ENCODE data around the gene MSH3.
A peak's percentile ranks its signal among the peaks of the same experiment; 100 is the strongest.
"Not testable (repeated sequence)": the region's sequence is repeated elsewhere in the genome, so short reads cannot be mapped to it uniquely, and the experiment has no call there.

The MSH3 gene

DNA sequence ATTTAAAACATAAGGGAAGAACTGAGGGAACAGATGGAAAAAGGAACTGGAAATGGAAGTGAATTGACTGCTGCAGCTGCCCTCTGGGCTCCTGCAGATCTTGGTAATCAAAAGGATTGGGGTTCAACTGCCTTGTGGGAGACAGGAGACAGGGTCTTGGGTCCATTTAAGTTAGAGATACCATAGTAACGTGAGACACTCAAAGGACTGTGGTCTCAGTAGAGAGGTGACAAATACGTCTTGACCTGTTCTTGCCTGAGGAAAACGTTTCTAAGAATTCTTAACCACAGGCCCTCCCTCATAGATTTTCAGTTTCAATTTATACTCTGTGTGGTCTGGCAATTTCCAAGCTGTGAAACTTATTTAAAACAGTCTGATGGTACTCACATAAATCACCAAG is 101.2 kb downstream of the MSH3 start:
- DNase-seq (ENCODE audit: low read depth, low spot score), result no peak

DNA sequence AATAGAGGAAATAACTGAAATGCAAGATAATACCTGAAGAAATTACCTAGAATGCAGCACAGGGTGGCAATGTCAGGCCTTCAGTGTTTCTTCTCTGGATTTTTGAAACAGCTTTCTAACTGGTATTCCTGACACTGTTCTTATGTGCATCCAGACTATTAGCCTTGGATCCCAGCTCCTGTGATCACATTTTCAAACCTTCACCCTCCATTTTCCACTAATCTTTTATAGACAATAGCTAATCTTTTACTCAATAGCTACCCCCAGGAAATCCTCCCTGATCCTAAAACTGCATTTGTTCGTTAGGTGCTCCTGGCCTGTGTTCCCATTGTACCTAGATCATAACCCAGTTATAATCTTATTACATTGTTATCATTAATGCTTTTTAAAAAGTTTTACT is 101.8 kb downstream of the MSH3 start:
- DNase-seq (ENCODE audit: low read depth, low spot score), result no peak

DNA sequence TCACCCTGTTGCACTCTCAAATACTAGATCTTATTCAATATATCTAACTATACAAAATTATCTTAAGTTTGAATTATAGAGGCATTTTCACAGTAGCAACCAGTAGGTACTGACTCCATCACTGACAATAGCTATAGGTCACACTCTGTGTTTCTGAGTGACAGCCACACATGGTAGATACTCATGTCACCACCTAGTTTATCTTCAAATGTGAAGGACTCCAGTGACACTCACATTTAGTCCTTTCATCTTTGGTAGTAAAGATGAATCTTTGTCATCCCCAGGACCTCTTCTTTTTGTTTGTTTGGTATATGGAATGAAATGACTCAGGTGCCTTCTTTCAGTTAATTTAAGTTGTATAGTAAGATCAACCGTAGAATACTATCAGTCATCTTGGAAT is 102.8 kb downstream of the MSH3 start:
- DNase-seq (ENCODE audit: low read depth, low spot score), result no peak

DNA sequence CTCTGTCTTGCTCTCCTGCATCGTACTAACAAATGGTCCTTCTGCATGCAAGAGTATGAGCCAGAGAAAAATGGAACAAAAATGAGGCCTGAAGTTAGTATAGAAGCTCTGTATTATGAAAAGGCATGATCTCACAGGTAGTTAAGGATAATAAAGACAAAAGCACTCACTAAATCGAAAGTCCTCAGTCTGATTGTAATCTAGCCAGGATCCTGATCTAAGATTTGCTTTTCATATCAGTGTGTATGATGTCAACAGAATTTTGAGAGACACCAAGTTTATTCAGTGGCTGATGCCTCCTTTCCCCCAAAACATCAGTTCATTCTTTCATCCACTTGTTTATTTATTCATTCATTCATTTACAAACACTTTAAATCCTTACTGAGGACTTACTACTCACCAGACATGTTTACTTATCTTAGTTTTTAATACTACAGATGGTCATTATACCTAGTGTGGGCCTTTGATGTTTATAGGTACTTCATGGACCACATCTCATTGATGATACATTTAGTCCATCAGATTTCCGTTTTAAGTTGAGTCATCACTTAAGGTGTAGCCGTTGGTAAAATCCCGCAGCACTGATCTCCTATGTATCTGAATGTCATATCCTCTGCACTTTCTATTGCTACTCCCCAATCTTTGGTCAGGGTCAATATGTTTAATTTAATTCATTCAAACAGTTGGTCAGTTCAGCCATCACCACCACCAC is 105.6 kb downstream of the MSH3 start:
- DNase-seq (ENCODE audit: low read depth, low spot score), result no peak

DNA sequence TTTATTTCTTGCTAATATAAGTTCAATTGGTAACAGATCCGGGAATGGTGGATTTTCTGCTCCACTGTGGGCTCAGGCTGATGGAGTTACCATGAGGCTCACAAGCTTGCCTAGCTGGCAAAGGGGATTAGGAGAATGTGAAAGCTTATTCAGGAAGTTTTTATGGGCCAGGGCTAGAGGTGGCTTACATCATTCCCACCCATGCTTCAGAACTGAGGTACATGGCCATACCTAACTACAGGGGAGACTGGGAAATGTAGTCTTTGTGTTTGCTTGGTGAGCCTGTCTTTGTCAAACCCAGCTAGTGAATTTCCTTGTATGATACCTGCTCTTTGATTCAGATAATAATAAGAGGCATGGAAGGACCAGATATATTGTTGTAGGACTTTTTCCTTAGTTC is 106.2 kb downstream of the MSH3 start:
- DNase-seq (ENCODE audit: low read depth, low spot score), result no peak

DNA sequence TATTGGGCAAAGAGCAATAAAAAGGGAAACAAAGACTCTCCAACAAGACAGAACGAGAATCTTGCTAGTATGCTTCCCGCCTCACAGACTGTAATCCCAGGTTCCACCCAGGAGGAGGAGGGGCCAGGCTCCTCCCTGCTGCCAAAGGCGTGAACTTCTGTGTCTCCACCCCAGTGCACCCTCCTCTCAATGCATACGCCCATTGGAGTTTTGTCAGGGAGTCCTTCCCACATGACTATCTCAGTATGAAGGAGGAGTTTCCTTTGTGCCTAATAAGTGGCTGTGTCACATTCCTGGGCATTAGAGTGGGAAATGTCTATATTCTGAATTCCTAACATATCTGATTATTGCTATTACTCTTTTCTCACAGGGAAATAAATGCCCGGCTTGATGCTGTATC is 106.7 kb downstream of the MSH3 start:
- peak; percentile 28 for DNase-seq (ENCODE audit: low read depth, low spot score)

DNA sequence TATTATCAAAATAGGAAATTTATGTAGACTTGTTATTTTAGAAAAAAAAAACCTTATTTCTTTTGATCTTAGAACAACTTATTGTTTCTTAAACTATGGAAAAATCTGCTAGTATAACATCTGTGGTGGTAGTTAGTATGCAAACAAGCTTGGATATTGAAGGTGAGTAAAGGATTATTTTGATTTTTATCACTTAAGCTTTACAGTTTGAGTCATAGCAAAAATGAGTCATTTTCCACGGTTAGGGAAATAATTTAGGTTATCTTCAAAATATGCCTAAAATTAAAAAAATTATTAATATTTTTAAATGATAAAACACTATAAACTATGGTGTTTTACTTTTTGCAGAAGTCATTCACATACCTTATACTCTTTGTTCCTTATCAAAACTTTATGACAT is 107.5 kb downstream of the MSH3 start:
- no peak for DNase-seq (ENCODE audit: low read depth, low spot score)

DNA sequence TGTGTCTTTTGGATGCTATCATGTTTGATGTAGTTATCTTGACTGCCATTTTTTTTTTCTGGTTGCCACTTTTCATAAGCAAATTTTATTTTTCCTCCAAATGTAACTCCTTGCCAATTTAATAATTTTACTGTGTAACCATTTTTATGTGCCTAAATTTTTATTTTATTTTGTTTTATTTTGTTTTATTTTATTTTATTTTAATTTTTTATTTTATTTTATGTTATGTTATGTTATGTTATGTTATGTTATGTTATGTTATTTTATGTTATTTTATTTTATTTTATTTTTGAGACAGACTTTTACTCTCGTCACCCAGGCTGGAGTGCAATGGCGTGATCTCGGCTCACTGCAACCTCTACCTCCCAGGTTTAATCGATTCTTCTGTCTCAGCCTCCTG is 108.1 kb downstream of the MSH3 start:
- no peak for DNase-seq (ENCODE audit: low read depth, low spot score)

DNA sequence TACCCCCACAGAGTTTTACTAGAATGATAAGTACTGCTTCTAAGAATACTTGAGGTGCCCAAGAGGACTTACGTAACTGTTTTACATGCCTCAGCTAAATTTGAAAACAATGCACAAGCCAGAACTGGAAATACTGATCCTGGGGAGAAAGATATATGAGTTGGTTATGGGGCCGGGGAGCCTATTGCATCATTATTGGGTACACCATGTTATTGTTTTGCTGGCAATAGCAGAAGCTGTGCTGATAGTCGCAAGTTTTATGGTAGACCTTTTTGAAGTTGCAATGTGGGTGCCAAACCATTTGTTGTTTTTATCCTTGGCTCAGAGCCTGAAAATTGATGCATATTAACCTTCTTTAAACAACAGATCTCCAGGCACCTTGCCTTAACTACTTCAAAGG is 108.8 kb downstream of the MSH3 start:
- no peak for DNase-seq (ENCODE audit: low read depth, low spot score)

DNA sequence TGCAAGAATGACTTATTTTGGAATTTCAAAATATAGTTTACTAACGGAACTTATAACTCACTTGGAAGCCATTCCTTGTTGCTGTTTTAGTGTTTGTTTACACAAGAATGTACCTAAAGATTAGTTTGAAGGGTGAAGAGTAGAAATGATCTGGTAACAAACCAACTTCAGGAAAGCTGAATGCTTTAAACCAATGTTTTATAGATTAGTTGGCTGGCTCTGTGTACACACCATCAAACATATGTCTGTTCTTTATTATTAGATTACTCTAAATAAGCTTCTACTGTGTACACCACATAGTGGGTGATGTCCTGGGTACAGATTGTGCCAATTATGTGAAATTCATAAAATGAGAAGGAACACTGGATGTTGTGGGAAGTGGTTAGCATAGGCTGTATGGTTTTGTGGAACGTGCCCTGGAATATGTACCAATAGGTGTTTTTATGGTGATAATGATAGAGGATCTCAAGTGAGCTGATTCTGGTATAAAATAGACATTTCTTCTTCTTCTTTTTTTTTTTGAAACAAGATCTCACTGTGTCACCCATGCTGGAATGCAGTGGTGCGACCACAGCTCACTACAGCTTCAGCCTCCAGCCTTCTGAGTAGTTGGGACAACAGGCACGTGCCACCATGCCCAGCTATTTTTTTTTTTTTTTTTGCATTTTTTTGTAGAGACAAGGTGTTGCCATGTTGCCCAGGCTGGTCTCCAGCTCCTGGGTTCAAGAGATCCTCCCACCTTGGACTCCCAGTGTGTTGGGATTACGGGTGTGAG is 109.6 kb downstream of the MSH3 start:
- DNase-seq (ENCODE audit: low read depth, low spot score), result no peak

DNA sequence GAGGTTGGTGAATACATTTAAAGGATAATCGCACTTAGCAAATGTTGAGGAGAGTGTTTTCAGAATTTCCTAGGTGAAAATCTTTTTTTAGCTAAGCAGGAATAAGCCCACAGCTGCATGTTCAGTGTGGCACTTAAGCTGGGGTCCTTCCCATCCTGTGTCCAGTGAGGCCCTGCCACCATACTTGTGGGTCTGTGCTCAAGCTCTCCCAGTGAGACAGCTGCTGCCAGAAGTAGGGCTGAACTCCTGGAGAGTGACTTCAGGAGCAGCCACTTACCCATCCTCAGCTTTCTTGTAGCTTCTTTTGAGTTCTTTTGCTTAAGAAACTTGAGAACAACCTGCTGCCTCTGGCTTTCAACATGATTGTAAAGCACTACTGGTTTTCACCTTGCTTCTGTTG is 110.3 kb downstream of the MSH3 start:
- no peak for DNase-seq (ENCODE audit: low read depth, low spot score)

DNA sequence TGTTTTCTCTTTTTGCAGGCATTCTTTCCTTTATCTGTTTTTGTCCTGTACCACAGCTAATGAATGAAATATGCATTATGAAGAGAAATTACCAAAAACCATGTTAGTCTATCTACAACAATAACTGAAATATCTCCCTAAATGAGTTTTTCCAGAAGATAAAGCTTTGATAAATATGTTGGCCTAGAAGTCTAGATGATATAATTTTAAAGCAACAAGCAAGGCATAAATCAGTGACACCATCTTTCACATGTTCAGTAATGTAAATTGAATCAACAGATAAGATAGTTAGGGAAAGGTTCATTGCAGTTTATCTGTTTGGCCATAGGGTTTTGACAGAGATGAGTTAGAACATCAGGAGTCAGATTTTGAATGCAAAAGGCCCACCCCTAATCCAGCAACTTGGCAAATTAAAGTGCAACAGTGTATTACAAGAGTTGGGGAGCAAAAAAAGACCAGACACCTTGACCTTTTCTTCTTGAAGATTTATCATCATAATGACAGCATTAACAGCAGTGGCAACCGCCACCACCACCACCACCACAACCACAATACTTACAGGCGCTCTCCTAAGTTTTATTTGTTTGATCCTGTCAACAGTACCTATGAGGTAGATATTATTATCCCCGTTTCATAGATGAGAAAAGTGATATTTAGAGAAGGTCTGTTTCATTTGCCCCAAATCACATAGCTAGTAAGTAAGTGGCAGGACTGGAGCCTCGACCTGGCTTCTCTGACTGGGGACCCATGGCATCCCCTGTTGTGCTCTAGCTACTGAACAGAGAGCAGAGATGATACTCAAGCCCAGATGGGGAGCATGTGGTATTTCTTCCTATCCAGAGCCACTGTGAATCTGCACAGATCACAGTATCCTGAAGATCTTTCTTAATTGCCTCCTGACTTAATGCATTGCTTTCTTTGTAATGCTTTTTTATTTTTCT is 123.2 kb downstream of the MSH3 start:
- DNase-seq (ENCODE audit: low read depth, low spot score), result no peak

DNA sequence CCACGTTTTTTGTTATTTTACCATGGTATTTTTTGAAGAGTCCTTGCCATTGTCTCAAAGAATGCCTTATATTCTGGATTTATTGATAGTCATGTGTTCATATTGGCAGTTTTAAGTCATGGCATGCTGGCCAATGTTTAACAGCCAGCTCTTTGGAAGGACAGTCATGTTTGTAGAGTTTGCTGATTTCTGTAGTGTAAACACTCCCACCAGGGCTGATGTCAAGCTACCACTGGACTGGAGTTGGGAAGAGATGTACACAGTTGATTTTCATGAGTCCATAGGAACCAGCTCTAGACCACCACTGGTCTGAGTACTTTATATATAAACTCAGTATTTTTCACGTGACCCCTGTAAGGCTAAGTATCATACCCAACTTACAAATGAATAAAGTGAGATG is 125.6 kb downstream of the MSH3 start:
- DNase-seq (ENCODE audit: low read depth, low spot score), result no peak

DNA sequence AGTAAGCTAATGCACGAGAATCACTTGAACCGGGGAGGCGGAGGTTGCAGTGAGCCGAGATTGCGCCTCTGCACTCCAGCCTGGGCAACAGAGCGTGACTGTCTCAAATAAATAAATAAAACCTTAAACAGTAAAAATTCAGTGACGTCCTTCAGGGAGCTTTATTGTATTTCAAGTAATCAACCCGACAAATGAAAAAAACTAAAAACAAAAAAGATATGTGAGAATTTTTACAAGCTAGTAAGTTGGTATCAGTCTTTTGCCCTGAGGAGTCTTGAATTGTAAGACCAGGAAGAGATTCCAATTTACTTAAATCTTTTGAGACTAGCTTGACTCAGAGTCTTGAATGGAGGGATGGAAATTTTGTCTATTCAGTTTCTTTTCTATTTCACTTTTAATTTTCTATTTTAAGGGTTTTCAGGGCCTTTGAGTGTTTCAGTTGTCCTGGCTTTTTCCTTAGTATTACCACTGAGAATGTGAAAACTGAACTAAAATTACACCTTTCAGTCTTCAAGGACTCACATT is 126.4 kb downstream of the MSH3 start:
- no peak for DNase-seq (ENCODE audit: low read depth, low spot score)

DNA sequence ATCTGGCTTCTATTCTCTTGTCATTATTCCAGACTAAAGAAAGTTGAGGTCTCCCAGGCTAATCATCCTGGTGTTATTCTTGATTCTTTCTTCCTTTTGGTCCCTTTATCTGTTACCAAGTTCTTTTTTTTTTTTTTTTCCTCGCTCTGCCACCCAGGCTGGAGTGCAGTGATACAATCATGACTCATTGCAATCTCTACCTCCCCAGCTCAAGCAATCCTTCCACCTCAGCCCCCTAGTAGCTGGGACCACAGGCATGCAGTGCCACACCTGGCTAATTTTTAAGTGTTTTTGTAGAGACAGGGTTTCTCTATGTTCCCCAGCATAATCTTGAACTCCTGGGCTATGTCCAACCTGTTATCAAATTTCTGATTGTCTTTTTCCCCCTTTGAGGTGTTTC is 126.9 kb downstream of the MSH3 start:
- DNase-seq (ENCODE audit: low read depth, low spot score), result no peak

DNA sequence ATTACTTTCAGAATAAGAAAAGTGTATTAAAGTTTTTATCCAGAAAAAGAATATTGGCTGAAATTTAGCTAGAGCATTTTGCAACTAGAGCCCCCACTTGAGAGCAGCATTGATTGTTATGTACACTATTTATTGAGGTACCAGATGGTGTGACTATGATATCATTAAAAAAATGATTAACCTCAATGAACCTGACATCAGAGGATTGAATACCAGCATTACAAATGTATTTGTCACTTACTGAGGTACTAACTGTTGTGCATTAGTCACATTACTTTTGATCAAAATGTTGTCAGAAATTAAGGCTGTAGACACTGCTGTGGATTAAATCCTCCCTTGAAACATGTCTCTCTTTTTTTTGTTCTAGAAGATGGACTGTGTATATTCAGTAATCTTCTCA is 128.2 kb downstream of the MSH3 start:
- DNase-seq (ENCODE audit: low read depth, low spot score), result no peak

DNA sequence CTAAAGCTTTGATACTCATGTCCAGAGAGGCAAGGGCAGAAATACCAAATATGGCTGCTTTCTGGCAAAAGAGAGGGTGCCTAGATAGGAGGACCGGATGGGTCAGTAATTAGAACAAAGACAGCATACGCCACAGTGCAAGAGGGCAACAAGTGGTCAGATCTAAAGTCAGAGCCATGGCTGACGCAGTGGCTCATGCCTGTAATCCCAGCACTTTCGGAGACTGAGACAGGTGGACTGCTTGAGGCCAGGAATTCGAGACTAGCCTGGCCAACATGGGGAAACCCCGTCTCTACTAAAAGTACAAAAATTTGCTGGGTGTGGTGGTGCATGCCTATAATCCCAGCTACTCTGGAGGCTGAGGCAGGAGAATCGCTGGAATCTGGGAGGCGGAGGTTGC is 129.3 kb downstream of the MSH3 start:
- not testable (repeated sequence) for DNase-seq (ENCODE audit: low read depth, low spot score)

DNA sequence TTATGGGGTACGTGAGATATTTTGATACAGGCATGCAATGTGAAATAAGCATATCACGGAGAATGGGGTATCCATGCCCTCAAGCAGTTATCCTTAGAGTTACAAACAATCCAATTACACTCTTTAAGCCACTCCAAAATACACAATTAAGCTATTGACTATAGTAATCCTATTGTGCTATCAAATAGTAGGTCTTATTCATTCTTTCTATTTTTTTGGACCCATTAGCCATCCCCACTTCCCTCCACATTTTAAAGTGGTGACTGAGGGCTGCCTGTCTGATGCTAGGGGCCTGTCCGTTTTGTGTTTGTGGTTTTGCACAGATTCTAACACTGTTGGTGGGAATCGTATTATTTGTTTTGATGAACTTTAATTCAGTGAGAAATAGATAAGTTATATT is 130.0 kb downstream of the MSH3 start:
- no peak for DNase-seq (ENCODE audit: low read depth, low spot score)

DNA sequence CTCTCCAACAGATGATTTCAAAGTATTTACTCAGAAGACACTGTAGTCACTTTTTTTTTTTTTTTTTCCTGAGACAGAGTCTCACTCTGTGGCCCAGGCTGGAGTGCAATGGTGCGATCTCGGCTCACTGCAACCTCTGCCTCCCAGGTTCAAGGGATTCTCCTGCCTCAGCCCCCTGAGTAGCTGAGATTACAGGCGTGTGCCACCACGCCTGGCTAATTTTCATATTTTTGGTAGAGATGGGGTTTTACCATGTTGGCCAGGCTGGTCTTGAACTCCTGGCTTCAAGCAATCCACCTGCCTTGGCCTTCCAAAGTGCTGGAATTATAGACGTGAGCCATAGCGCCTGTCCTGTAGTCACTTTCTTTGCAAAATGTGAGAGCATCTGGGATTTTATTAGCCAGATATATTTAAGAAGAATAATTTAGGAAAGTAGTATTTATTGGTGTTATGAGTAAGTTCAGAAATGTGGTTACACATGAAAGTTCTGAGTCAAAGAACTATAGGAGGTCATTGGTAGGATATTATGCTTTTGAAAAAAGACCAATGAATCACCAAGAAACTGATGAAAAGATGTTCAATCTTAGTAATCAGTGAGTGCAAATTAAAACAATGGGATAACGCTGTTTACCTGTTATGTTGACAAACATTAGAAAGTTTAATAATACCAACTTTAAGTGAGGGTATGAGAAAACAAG is 135.0 kb downstream of the MSH3 start:
- DNase-seq (ENCODE audit: low read depth, low spot score), result not testable (repeated sequence)

DNA sequence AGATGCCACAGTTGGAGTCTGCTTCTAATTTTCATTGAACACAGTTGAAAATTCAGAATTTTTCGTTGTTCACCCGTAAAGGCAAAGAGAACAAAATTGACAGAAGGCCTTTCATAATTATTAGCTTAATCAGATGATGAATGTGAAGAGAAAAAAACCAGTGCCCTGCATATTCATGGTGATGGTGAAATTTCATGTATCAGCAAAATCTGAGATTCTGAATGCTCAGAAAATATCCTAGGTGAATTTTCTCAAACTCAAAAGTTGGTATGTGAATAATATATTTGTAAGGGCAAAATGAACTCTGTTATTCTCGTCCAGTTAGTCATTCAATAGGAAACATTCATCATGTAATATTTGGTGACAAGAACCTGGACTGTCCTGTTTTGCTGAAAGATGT is 136.2 kb downstream of the MSH3 start:
- DNase-seq (ENCODE audit: low read depth, low spot score), result no peak

DNA sequence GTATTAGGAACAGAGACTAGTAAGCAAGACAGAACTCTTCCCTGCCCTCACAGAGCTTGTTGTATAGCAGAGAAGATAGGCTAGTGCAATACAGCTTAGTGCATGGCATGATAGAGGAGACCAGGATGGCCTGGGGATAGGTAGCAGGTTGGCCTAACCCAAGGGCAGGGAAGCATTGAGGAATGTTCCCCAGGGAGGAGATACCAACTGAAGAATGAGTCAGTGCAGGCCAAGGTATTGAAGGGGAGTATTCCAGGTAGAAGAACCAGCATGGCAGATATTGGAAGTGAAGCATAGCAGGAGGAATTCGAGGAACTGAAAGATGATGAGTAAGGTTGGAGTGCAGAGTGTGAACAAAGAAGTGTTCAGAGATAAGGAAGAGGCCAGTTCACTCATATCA is 138.9 kb downstream of the MSH3 start:
- no peak for DNase-seq (ENCODE audit: low read depth, low spot score)

Data from iPS DF 19.7 (cell line).